Superior temporal gyrus (tissue), 1 donor: ENCODE results near the gene CLN5.
A peak's percentile ranks its signal among the peaks of the same experiment; 100 is the strongest.
"Not testable (repeated sequence)": the region's sequence is repeated elsewhere in the genome, so short reads cannot be mapped to it uniquely, and the experiment has no call there.

Experiments used
- DNase-seq: peaks from one replicate; pipeline ENCODE4 v3.0.0-alpha.2; 2016; ENCODE audit errors: extremely low spot score

Gene CLN5

DNA sequence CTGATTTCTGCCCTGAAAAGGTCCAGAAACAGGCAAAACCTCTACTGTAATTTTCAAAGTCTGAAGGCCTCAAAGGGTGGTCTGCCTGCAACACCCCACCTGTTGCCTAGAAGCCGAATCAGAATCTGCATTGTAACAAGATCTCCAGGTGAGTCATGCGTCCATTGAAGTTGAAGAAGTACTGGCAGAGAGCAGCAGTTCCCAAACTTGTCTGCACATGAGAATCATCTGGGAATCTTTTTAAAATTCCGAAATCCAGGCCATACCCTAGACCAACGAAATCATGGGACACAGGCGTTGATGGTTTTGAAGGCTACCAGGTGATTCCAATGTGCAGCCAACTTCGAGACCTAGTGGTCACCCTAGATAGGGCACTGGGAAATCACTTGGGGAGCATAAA, 16.0 kb upstream of the CLN5 start:
- DNase-seq = no peak

- DNase-seq = no peak
Observed at GRCh38 chr13:76976490-76976889, 15.4 kb upstream of the CLN5 start.

GRCh38 chr13:76976929-76977328, 15.0 kb upstream of the CLN5 start:
- no peak for DNase-seq

- peak; percentile 75 for DNase-seq
Observed at GRCh38 chr13:76980075-76980718, 11.7 kb upstream of the CLN5 start.

GRCh38 chr13:76982061-76982460, 9.8 kb upstream of the CLN5 start:
- no peak for DNase-seq

- no peak for DNase-seq
Observed at GRCh38 chr13:76983676-76984075, 8.2 kb upstream of the CLN5 start.

- DNase-seq = no peak
Observed at GRCh38 chr13:76991432-76991795, 467 bp upstream of the CLN5 start.

- peak; percentile 67 for DNase-seq
Observed at GRCh38 chr13:76992548-76993001, 694 bp downstream of the CLN5 start.

DNA sequence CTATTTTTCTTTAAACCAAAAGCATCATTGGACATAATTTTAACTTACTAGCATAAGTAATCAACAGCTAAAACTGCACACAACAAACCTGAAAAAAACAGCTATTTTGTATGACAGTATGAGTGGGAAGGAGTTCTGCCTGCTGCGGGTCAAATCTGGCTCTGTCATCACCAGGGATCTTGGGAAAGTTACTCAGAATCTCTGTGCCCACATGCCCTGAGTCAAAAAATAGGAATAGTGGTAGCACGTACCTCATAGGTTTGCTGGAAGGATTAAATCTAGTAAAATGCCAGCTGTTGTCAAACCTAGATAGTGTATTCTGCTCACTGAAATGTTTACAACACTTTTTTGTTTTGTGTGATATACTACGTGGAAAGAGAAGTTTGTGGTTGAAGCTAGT, 1.1 kb downstream of the CLN5 start:
- DNase-seq = no peak

DNA sequence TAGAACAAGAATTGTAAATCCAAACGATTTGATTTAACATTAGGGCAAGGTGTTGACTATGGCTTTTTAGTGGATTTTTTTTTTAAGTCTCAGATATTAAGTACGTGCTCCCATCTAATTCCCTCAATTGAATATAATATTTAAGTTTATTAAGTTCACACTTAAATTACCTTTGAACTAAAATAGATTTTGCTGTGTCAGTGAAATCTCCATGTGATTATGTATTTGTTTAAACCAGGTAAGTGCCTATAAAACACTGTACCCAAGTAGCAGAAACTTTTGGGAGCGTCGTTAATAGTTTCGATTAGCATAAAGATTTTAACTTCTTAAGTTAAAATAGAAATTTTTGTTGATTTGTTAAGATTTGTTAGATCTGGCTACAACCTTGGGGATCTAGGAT, 1.6 kb downstream of the CLN5 start:
- no peak for DNase-seq

DNA sequence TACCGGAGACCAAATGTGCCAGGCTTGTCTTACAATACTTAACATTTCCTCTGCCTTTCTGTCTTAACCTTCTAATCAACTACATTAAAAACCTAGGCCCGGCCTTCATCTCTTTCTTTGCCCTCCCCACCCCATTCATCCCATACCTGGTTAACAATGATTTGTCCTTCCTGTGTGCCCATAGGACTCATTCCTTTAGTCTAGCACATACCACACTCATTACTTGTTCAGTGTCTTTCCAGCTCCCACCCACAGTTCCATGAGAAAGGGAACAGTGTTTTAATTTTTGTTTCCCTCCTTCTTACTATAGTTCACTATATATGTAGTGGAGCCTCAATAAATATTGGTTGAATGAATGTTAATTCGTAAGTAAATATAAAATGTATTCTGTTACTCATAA, 2.4 kb downstream of the CLN5 start:
- no peak for DNase-seq

GRCh38 chr13:77000475-77000874, 8.6 kb downstream of the CLN5 start:
- no peak for DNase-seq

DNA sequence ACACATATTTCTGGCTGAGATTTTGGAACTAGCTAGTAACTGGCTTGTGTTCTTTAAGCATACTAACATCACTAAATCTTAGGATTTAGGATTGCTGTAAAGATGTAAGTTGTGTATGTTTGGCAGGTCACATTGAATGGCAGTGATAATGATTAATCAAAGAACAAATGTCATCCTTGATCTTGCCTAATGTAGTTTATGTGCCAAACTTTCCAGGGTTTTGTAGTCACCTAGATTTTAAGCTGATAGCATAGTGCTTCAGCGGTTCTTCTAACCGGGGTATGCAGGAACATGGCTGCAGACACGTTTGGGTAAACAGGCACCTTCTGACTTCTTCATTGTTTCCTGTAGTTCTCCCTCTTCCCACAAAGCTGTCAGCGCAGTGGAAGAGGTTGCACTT, 9.7 kb downstream of the CLN5 start:
- DNase-seq = no peak

DNA sequence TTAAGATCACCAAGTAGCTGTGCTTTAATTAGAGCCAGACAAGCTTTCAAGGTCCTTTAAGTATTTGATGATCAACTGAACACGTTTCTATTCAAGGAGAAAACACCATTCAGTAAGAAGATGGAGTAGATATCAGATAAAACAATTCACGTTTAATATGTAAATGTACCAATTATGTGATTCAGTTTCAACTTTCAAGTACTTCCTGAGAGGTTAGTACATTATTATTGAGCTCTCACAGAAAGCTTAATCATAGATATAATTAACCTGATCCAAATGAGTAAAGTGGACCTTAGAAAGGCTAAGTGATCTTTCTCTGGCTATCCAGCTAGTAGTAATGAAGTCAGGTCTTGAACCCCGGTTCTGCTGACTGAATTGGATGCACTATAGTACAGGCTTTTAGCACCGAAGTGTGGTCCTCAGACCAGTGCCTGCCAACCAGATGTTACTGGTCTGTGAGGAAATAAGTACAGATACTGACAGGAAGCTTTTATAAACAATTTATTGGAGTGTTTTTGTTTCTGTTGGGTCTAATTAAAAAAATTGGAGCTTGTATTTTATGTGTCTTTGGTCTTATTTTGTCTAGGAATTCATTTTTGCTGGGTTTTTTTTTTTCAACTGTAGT, 10.2 kb downstream of the CLN5 start:
- no peak for DNase-seq

- peak; percentile 71 for DNase-seq
Observed at GRCh38 chr13:77002590-77003190, 10.8 kb downstream of the CLN5 start.

- DNase-seq = not testable (repeated sequence)
Observed at GRCh38 chr13:77008337-77008736, 16.5 kb downstream of the CLN5 start.

- no peak for DNase-seq
Observed at GRCh38 chr13:77009011-77009410, 17.1 kb downstream of the CLN5 start.

- not testable (repeated sequence) for DNase-seq
Observed at GRCh38 chr13:77009719-77010118, 17.8 kb downstream of the CLN5 start.

GRCh38 chr13:77013853-77014542, 22.1 kb downstream of the CLN5 start:
- no peak for DNase-seq

DNA sequence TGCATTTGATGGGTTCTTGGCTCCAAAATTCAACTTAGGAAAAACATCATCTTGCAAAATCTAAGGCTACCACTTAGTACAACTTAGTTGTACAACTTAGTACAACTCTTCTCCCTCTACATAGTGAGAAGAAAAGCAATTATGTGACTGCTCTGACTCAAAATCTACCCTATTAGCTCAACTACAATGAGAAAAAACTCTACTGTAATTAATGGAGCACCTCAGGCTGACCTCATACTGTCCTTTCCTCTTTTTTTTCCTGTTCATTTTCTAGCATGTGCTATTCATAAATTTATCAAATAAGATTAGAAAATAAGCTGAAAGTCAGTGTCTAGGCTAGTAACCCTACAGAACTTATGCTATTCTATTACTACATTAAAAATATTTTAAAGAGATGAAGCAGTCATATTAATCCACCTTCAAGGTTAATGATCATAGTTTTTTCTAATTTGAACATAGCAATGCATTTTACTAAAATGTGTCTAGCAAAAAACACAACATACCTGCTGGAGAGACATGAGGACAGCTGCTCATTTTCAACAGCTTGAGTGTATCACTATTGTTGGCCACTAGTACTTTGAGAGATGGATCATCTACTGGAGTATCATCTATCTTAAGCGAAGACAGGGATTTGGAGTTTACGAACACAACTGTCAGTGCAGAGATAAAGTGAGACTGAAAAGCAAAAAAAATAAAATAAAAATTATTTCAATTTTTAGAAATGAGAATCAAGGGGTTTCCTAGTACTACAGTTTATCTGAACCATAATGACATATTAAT, 23.2 kb downstream of the CLN5 start:
- no peak for DNase-seq

DNA sequence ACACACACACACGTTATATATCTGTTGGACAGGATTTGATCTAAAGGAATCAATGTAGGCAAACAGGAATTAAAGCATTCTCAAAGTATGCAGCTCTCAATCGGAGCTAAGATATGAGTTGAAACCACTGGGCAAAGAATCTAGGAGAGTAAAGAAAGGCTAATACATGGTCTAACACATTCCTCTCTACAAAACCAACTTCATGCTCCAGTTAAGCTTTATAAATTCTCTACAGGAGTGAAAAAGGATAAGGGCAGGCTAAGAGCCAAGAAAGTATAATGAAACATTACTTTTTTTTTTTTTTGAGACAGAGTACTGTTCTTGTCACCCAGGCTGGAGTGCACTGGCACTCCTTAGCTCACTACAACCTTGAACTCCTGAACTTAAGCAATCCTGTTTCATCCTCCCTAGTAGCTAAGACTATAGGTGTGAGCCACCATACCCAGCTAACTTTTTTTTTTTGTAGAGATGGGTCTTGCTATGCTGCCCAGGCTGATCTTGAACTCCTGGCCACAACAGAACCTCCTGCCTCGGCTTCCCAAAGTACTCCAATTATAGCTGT, 24.5 kb downstream of the CLN5 start:
- no peak for DNase-seq
